ENCODE measurements around the gene GABBR2. TPM values are rescaled to one million over a fixed set of nuclear protein-coding genes. Genes with fewer than 3 reads are reported as not detected.

The GABBR2 gene
- 1 to 10 TPM; 3.6 to 6.0 (median 3.8) TPM for polyA plus RNA-seq (ENCODE audit: insufficient read length in 3 of 3)

GRCh38 chr9:98708933-98709911 lies at the start of gene GABBR2:
TSS of gene GABBR2 (minus strand) at chr9:98708935. CDS start at chr9:98708737, 198 bp downstream.
- no peak for DNase-seq (ENCODE audit: low read depth in 3 of 3, low spot score in 2 of 3)

- no peak for DNase-seq (ENCODE audit: low read depth in 3 of 3, low spot score in 2 of 3)
Measured at GRCh38 chr9:98755006-98755618, 46.4 kb upstream of the GABBR2 start.

- DNase-seq (ENCODE audit: low read depth in 3 of 3, low spot score in 2 of 3): no peak
Measured at GRCh38 chr9:98751210-98751609, 42.5 kb upstream of the GABBR2 start.

GRCh38 chr9:98750364-98751060 lies 41.8 kb upstream of the GABBR2 start:
- DNase-seq (ENCODE audit: low read depth in 3 of 3, low spot score in 2 of 3): no peak

GRCh38 chr9:98747476-98747875 lies 38.7 kb upstream of the GABBR2 start:
- DNase-seq (ENCODE audit: low read depth in 3 of 3, low spot score in 2 of 3): no peak

GRCh38 chr9:98745470-98745869 lies 36.7 kb upstream of the GABBR2 start:
- DNase-seq (ENCODE audit: low read depth in 3 of 3, low spot score in 2 of 3): no peak

- no peak for DNase-seq (ENCODE audit: low read depth in 3 of 3, low spot score in 2 of 3)
Measured at GRCh38 chr9:98743818-98744611, 35.3 kb upstream of the GABBR2 start.

GRCh38 chr9:98743329-98743728 lies 34.6 kb upstream of the GABBR2 start:
- no peak for DNase-seq (ENCODE audit: low read depth in 3 of 3, low spot score in 2 of 3)

- no peak for DNase-seq (ENCODE audit: low read depth in 3 of 3, low spot score in 2 of 3)
Measured at GRCh38 chr9:98742325-98743280, 33.9 kb upstream of the GABBR2 start.

GRCh38 chr9:98740226-98740881 lies 31.6 kb upstream of the GABBR2 start:
- no peak for DNase-seq (ENCODE audit: low read depth in 3 of 3, low spot score in 2 of 3)

- DNase-seq (ENCODE audit: low read depth in 3 of 3, low spot score in 2 of 3): no peak
Measured at GRCh38 chr9:98738741-98739140, 30.0 kb upstream of the GABBR2 start.

GRCh38 chr9:98736226-98736625 lies 27.5 kb upstream of the GABBR2 start:
- DNase-seq (ENCODE audit: low read depth in 3 of 3, low spot score in 2 of 3): no peak

GRCh38 chr9:98732801-98733200 lies 24.1 kb upstream of the GABBR2 start:
- no peak for DNase-seq (ENCODE audit: low read depth in 3 of 3, low spot score in 2 of 3)

GRCh38 chr9:98732091-98732490 lies 23.4 kb upstream of the GABBR2 start:
- no peak for DNase-seq (ENCODE audit: low read depth in 3 of 3, low spot score in 2 of 3)

GRCh38 chr9:98730871-98731270 lies 22.1 kb upstream of the GABBR2 start:
- no peak for DNase-seq (ENCODE audit: low read depth in 3 of 3, low spot score in 2 of 3)

GRCh38 chr9:98728500-98728899 lies 19.8 kb upstream of the GABBR2 start:
- DNase-seq (ENCODE audit: low read depth in 3 of 3, low spot score in 2 of 3): no peak

- no peak for DNase-seq (ENCODE audit: low read depth in 3 of 3, low spot score in 2 of 3)
Measured at GRCh38 chr9:98727428-98727827, 18.7 kb upstream of the GABBR2 start.

- DNase-seq (ENCODE audit: low read depth in 3 of 3, low spot score in 2 of 3): no peak
Measured at GRCh38 chr9:98726735-98727134, 18.0 kb upstream of the GABBR2 start.
